GM20431 (cell line): ENCODE data around the gene NVL.

Experiments used
- in situ Hi-C: fragments of 300-500 bp; cut with MseI, MboI; formaldehyde crosslinking; loops from one replicate; pipeline ENCODE4 v1.15.0; 2020; ENCODE audit warnings: low sequenced_read_pairs; ENCODE audit not compliant: unreplicated experiment

NVL gene

GRCh38 chr1:224203243-224204016 lies 126.5 kb downstream of the NVL start:
- in situ Hi-C loops, result no loop called here

- in situ Hi-C loops, result no loop called here
Measured at GRCh38 chr1:224201853-224202252, 128.1 kb downstream of the NVL start.

- in situ Hi-C loops, result no loop called here
Measured at GRCh38 chr1:224201383-224201782, 128.6 kb downstream of the NVL start.

GRCh38 chr1:224199679-224200078 lies 130.3 kb downstream of the NVL start:
- in situ Hi-C loops, result no loop called here

GRCh38 chr1:224198572-224198971 lies 131.4 kb downstream of the NVL start:
- in situ Hi-C loops, result no loop called here

GRCh38 chr1:224196813-224197600 lies 133.0 kb downstream of the NVL start:
- in situ Hi-C loops, result no loop called here

GRCh38 chr1:224193319-224193966 lies 136.5 kb downstream of the NVL start:
- in situ Hi-C loops, result no loop called here

GRCh38 chr1:224192082-224192788 lies 137.7 kb downstream of the NVL start:
- in situ Hi-C loops, result no loop called here

- in situ Hi-C loops, result no loop called here
Measured at GRCh38 chr1:224189561-224189960, 140.4 kb downstream of the NVL start.

- in situ Hi-C loops, result no loop called here
Measured at GRCh38 chr1:224188286-224188685, 141.7 kb downstream of the NVL start.

- in situ Hi-C loops, result no loop called here
Measured at GRCh38 chr1:224185208-224185607, 144.8 kb downstream of the NVL start.

GRCh38 chr1:224183591-224184312 lies 146.2 kb downstream of the NVL start:
- in situ Hi-C loops, result no loop called here

- in situ Hi-C loops, result no loop called here
Measured at GRCh38 chr1:224182866-224183590, 146.9 kb downstream of the NVL start, which contains the start of gene DEGS1. TSS of gene DEGS1 (plus strand) at chr1:224183240. CDS start at chr1:224183337, 97 bp downstream.

GRCh38 chr1:224182057-224182865 lies 147.7 kb downstream of the NVL start:
- in situ Hi-C loops, result no loop called here

- in situ Hi-C loops, result no loop called here
Measured at GRCh38 chr1:224181453-224181810, 148.5 kb downstream of the NVL start.

- in situ Hi-C loops, result no loop called here
Measured at GRCh38 chr1:224180783-224181452, 149.1 kb downstream of the NVL start.

- in situ Hi-C loops, result no loop called here
Measured at GRCh38 chr1:224178894-224179293, 151.1 kb downstream of the NVL start.
